ENCODE measurements around the gene RDH11.
"Not testable (repeated sequence)": the region's sequence is repeated elsewhere in the genome, so short reads cannot be mapped to it uniquely, and the experiment has no call there.

RDH11 gene

GRCh38 chr14:67701492-67701891 is 5.9 kb upstream of the RDH11 start, which contains the start of gene RDH12:
TSS of gene RDH12 (plus strand) at chr14:67701886. CDS start at chr14:67722643, 20,757 bp downstream.
- not testable (repeated sequence) for DNase-seq

DNA sequence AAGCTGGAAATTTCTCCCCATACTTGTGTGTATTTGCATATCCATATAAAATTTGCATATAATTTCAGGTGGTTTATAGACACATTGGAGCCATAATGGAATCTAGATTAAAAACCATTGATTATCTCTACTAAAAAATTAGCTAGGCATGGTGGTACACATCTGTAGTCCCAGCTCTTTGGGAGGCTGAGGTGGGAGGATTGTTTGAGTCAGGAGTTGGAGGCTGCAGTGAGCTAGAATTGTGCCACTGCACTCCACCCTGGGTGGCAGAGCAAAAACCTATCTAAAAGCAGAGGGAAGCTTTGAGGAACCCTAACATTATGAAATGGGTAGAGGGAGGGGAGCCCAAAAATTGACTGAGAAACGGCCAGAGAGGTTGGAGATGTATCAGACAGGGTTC is 2.6 kb upstream of the RDH11 start:
- no peak for DNase-seq

DNA sequence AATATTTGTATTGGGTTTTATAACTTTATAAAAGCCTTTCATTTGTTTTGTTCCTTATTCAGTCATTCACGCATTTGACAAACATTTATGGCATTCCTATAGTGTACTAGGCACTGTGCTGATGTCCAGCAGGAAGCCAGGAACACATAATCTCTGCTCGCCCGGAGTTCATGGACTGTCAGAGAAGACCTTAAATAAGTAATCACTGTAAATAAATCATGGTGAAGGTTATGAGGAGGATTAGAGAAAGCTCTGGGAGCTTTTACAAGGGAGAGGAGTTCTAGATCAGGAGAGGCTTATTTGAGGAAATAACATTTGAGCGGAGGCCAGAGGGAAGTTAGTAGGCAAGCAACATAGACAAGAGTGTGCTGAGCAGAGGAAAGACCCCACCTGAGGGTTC is 1.4 kb upstream of the RDH11 start:
- DNase-seq, result no peak

GRCh38 chr14:67694791-67695393 is 672 bp downstream of the RDH11 start:
- DNase-seq, result peak; percentile 82

DNA sequence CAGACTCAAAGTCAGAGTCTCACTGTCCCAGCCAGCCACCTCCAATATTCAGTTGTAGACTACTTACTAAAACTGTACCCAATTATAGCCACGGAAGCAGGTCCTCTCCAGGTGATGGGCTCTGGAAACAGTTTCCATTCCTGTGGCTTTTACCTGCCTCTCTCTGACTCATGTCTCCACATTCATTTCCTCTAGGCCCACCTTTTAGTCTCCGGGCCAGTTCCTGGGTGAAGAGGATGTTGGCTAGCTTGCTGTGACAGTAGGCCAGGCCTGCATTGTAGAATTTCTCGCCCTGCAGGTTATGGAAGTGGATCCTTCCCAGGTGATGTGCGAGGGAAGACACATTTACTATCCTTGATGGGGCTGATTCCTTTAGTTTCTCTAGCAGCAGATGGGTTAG is 5.6 kb downstream of the RDH11 start:
- DNase-seq, result no peak

- no peak for DNase-seq
Measured at GRCh38 chr14:67683842-67684241, 11.7 kb downstream of the RDH11 start.

- no peak for DNase-seq
Measured at GRCh38 chr14:67680941-67681340, 14.6 kb downstream of the RDH11 start.

GRCh38 chr14:67680121-67680602 is 15.4 kb downstream of the RDH11 start:
- no peak for DNase-seq

- no peak for DNase-seq
Measured at GRCh38 chr14:67679006-67679405, 16.6 kb downstream of the RDH11 start.

GRCh38 chr14:67675219-67675582 is 20.4 kb downstream of the RDH11 start:
- DNase-seq, result no peak

DNA sequence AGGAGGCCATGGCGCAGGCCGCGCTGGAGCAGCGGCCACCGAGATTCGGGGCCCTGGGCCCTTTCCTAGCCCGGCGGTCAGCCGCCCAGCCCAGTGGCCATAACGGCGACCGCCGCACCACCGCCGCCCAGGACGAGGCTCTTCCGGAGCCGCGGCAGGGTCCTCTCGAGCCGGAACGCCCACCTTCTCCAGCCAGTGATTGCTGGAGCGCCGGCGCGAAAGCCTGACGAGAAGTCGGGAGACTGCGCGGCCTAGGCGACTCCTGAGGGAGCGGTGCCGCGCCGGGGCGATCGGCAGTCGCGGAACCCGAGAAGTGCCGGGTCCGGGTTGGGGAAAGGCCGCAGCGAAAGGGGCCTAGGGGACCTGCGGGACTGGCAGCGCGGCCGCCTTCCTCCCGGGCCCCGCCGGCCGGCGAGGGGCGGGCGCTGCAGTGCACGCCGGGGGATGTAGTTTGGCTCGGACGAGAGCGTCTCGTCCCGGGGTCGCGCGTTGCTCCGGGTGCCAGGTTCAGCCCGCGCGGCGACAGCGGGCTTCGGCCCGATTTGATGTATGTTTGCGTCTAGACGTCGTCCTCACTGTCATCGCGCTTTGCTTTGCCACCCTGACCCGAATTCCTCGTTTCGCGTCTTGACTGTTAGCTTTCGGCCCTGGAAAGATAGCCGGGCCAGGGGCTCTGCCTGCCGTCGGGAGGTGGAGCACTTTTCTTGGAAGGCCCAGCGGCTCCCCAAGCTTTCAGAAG is 20.9 kb downstream of the RDH11 start, which contains the start of gene VTI1B:
VTI1B (minus strand) TSS at position 153 of the 739 bp plus-strand sequence; CDS start at position 10, 143 bp downstream.
- DNase-seq, result peak; percentile 88

GRCh38 chr14:67674139-67674479 is 21.5 kb downstream of the RDH11 start:
- peak; percentile 75 for DNase-seq

- no peak for DNase-seq
Measured at GRCh38 chr14:67673451-67673850, 22.1 kb downstream of the RDH11 start.

DNA sequence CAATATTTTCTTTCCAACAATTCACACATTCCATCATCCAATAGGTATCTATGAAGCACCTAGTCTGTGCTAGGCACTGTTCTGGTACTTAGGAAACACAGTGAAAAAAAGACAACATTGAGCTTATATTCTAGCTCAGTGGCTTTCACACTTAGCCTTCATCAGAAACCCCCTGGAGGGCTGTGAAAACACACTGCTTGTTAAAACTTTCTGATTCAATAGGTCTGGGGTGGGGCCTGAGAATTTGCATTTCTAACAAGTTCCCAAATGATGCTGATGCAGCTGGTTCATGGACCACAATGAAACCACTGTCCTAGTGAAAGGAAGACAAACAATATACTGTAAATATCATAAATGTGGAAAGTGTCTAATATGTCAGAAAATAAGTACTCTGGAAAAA is 27.0 kb downstream of the RDH11 start:
- no peak for DNase-seq

DNA sequence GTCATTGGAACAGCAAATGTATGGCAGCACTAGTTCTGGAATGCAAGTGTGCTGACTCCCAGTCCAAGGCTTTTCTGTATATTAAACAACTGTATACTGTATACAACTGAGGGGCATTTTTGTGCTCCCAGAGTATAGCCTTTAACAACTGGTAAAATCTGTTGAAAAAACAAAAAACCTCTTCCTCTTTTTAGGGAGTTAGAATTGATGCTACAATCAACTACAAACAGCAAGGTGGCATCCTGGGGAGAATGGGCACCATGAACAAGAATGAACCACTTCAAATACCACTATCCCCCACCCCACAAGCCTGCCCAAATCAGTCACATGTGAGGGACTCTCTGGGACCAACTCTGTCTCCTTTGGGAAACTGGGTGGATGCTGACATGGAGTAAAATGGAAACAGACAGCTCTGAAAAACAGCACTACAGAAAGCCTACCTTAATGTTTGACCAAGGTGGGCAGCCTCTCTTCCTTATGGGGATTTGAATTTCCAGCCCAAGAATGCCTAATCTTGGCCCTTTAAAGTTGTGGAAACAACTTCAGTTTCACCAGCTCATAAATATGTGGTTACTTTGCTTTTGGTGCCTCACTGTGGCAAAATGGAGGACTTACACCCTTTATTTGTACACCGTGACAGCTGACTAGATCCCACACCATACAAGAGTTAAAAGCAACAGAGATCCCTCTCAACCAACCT is 28.7 kb downstream of the RDH11 start:
- no peak for DNase-seq

DNA sequence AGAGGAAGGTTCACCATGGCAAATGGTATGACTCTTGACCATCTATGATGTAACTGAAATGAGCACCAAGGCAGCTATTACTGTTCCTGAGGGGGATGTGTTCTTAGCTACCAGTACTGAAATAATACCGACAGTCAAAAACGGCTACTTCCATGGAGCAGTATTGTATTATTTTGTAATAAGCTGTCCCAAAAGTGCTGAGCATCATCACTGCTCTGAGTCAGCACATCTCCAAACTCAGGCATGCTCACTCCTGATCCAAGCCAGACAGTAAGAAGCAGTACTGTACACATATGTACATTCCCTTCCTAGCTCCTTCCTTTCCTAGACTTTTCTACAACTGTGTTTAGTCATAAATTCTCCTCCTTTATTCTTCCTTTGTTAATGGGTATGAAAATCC is 29.7 kb downstream of the RDH11 start:
- no peak for DNase-seq

GRCh38 chr14:67663633-67664032 is 31.9 kb downstream of the RDH11 start:
- DNase-seq, result no peak

DNA sequence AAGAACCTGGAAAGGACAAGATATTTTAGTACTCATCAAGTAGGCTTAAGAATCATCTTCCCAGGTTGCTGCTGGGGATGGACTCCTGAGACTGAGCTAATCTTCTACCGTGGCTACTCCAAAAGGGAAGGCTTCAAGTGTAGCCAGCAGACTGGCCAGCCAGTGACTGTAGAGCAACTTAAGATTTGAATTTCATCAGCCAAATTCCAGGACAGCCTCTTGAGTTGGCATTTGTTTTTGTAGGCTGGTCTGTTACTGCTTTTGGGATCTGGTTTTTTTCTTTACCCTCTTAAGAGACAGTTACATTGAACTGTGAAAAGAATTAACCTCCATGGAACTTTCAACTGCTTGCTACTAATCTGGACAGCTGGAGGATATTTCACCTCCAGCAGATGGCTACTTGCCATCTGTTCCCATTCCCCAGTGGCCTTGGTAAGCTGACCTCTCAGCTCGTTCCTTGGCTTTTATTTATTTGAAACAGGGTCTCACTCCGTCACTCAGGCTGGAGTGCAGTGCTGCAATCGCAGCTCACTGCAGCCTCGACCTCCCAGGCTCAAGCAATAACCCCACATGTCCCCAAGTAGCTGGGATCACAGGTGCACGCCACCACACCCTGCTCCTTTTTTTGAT is 41.8 kb downstream of the RDH11 start:
- DNase-seq, result no peak

- DNase-seq, result no peak
Measured at GRCh38 chr14:67652189-67652588, 43.4 kb downstream of the RDH11 start.

GRCh38 chr14:67650694-67651093 is 44.9 kb downstream of the RDH11 start:
- DNase-seq, result no peak

- no peak for DNase-seq
Measured at GRCh38 chr14:67650151-67650550, 45.4 kb downstream of the RDH11 start.

- DNase-seq, result no peak
Measured at GRCh38 chr14:67646131-67646530, 49.4 kb downstream of the RDH11 start.

DNA sequence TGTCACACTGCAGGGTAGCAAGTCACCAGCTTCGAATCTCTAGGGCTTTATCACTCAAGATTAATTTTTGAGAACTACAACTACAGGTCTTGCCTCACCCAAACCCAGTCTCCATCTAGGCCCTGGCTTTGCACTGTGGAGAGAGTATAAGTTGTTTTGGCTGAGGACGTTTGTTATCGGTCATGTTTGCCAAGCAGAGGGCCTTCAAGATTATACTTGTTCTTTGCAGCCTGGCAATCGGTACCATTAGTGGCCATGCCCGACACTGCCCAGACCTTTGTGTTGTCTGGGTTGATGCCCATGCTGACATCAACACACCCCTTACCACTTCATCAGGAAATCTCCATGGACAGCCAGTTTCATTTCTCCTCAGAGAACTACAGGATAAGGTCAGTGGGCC is 50.1 kb downstream of the RDH11 start:
- DNase-seq, result no peak

DNA sequence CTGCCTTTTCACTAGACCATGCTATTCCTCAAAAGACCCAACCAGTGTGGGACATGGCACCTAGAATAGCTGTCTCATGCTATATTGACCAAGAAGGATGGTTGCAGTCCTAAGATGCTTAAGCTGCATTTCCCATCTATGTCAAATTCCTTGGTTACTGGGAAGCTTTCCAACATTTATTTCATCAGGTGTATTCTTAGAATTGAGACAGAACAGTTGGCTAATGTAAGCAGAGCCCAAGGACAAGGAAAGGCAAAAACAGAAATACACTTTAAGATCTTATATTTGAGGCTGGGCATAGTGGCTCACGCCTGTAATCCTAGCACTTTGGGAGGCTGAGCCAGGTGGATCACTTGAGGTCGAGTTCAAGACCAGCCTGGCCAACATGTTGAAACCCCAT is 51.1 kb downstream of the RDH11 start:
- DNase-seq, result no peak

All from activated CD8-positive, alpha-beta memory T cell treated with anti-CD3 and anti-CD28 coated beads, Interleukin-2, amount 50 U/mL, for 48 hours (primary cell).